GM19438 (cell line): ENCODE data around the gene ETF1.
"Not testable (repeated sequence)": the region's sequence is repeated elsewhere in the genome, so short reads cannot be mapped to it uniquely, and the experiment has no call there.

Source experiments
- ATAC-seq: cut with Tn5 transposase; IDR thresholded peaks from one replicate; pipeline ENCODE4 v1.9.1; 2021; ENCODE audit warnings: low read depth; ENCODE audit not compliant: unreplicated experiment

ETF1 gene

DNA sequence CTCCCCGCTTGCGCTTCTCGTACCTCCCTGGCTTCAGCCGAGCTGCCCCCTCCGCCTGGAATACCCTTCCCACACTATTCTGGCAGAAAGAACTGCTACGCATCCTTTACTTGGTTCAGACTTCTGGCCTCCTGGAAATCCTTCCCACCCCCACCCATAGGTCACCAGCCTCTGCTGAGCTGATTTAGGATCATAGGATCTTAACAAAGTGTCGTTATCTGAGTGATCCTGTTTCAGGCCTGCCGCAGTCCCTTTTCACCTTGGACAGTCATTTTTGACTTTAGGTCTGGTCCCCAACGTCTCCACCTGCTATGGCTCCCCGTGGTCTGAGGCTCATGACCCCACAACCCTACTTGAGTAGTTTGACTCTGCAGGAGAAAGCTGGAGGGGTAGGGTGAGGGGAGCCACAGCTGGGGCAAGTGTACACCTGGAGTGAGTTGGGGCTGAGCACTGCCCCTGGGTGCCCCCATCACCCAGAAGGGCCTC is 50.4 kb downstream of the ETF1 start:
- ATAC-seq = no peak

DNA sequence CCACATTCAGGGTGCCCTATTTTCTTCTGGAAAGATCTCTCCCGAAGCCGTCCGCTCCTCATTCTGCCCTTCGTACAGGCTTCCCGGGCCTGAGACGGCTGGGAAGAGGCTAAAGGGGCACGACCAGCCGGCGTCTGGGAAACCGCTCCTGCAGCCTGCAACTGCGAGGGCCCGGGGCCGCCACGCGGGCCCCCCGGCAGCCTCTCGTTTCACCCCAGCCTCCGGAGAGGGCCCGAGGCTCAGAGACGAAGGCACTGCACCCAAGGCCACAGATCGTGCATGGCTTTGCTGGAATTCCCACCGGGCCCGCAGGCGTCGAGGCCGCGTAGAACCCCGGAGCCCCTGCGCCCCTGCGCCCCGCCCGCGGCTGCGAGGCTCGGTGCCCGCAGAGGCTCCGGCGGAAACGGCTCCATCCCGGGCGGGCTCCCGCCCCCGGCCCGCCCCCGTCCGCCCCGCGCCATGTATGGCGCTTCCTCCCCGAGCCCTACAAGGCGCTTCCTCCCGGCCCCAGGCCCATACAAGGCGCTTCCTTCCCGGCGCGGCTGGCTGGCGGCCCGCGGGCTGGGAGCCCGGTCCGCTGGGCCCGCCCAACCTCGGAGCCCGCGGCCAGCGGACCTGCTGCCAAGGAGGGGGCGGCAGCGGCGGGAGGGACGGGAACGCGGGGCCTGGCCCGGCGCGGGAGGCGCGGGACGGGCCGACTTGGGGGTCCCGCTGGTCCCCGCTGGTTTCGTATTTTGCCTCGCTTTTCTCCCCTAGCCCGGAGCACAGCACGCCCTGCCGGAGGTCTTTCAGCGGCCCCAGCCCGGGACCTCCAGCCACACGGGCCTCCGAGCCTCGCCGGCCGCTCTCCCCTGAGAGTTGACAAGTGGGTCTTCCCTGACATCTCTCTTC is 51.1 kb downstream of the ETF1 start:
- ATAC-seq = peak; percentile 96

DNA sequence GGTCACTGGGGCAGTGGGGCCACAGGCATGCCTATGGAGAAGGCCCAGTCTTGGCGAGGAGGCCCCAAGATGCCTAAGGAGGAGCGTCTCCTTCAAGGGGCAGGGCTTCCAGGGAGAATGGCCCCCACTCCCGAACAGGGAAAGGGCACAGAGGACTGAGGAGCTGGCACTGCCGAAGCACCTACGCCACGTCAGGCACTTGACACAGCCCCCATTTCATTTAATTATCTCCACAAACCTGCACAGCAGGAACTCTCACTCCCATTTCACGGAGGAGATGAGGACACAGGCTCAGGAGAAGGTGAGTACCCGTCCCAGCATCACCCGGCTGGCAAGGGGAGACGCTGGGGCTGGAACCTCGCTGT is 51.8 kb downstream of the ETF1 start:
- ATAC-seq = no peak

DNA sequence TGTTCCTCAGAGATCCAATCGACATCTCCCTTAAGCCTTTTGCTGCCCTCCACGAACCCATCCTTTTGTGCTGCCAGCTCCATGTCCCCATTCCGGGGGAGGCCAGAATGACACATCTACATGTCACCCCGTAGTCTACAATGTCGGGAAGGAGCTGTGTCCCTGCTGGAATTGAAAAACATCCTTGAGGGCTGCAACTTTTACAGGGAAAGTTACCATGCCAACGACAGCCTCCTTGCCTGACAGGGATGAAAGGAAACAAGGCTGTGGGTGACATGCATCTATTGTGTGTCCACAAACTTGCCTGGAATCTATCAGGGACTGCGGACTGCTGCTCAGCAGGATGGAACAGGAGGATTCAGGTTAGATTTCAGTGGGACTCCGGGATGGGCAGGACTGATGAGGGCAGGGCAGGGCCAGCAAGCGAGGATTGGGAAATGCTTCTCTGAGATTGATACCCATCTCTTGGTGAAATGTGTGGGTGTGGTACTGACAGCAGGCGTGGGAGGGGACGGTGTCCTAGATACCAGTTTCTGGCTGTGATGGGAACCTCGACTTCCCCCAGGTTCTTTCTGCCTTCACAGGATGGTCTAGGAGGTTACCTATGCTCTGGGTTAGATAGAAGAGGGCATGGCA is 52.3 kb downstream of the ETF1 start:
- no peak for ATAC-seq

DNA sequence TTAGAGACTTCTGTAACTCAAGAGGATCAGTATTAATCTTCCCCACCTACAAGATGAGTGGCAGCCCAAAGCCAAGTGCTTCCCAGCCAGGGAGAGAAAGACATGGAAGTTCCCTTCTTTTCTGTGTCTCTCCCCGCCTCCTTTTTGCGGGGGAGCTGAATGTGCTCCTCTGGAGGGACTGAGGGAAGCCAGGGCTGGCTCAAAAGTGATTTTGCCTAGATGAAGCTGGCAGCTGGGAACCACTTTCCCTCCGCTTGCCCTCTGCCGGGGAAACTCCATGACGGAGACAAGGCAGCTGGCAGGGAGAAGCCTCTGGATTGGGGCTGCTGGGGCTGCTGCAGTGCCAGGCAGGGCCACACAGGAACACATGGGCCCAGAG is 53.4 kb downstream of the ETF1 start:
- ATAC-seq = no peak

DNA sequence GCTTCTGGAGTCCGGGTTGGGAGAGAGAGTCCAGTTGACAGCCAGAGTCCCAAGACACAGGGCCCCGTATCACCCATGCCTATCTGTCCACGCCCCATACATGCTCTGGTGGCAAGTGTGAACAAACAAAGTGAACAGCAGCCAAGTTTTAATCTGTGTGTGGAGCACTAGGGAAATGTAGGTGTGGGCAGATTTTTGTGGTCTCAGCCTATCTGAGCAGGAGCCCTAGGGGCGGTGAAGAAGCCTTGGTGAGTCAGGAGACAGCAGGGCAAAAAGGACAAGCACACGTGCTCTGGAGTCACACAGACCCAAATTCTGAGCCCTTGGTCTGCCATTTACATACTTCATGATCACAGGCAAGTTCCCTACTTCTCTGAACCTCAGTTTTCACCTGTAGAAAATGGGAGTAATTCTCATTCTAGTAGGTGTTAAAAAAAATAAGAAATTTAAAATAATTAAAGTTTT is 54.5 kb downstream of the ETF1 start:
- no peak for ATAC-seq

DNA sequence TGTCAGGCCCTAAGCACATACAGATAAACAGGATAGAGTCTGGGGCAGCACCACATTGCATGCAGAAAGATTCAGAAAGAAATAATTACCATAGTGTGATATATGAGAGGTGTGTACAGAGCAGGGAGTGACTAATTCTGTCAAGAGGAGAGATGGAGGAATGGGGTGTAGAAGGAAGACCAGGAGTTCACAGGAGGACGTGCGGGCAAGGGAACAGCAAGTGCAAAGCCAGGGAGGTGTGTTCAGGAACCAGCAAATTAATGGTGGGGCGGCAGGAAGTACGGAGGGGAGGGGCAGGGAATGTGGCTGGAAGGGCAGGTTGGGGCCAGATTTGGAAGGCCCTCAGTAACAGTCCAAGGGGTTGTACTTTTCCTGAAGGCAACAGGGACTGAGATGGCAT is 60.4 kb downstream of the ETF1 start:
- no peak for ATAC-seq

DNA sequence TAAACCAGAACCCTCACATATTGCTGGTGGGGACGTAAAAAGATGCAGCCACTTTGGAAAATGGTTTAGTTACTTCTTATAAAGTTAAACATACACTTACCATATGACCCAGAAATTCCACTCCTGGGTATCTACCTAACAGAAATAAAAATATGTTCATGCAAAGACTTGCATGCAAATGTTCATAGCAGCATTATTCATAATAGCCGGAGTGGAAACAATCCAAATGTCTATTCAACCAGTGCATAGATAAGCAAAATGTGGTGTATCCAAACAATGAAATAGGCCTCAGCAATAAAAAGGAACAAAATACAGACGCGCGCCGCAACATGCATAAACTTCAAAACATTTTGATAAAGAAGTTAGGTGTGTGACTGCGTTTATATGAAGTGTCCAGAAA is 66.1 kb downstream of the ETF1 start:
- no peak for ATAC-seq

DNA sequence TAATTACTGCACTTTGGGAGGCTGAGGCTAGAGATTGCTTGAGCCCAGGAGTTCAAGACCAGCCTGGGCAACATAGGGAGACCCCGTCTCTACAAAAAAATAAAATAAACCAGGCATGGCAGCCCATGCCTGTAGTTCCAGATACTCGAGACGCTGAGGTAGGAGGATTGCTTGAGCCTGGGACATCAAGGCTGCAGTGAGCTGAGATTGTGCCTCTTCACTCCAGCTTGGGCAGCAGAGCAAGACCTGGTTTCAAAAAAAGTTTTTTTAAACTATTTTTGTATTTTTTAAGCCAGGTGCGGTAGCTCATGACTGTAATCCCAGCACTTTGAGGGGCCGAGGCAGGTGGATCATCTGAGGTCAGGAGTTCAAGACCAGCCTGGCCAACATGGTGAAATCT is 69.9 kb downstream of the ETF1 start:
- ATAC-seq = not testable (repeated sequence)

DNA sequence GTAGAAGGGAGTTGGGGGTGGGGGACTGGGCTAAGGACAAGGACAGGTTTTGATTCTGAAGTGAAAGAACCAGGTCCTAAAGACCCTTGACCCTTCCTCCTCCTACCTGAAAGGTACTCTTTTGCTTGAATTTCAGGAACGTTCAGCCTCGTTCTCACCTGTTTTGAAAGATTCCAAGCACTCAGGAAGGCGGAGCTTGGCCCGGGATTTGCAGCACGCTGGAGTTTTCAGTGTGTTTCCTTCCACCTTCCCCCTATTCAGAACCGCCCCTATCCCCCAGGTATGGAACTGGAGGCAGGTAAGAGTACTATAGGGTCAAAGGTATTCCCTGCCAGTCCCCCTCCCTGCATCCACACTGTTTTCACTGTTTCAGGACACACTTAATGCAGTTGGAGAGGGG is 70.7 kb downstream of the ETF1 start:
- ATAC-seq = no peak

DNA sequence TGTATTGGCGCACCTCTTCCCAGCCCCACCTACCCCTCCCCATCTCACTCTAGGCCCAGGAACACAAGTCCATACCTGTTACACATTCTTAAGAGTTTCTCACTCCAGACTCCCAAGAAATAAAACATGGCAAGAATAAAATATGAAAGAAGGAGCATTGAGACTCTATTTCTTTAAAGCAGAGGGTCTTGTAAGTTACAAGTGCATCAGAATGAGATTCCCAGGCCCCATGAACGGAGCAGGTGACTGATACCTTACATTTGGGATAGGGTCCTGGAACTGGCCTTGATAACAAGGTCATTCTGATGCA is 72.0 kb downstream of the ETF1 start:
- no peak for ATAC-seq

DNA sequence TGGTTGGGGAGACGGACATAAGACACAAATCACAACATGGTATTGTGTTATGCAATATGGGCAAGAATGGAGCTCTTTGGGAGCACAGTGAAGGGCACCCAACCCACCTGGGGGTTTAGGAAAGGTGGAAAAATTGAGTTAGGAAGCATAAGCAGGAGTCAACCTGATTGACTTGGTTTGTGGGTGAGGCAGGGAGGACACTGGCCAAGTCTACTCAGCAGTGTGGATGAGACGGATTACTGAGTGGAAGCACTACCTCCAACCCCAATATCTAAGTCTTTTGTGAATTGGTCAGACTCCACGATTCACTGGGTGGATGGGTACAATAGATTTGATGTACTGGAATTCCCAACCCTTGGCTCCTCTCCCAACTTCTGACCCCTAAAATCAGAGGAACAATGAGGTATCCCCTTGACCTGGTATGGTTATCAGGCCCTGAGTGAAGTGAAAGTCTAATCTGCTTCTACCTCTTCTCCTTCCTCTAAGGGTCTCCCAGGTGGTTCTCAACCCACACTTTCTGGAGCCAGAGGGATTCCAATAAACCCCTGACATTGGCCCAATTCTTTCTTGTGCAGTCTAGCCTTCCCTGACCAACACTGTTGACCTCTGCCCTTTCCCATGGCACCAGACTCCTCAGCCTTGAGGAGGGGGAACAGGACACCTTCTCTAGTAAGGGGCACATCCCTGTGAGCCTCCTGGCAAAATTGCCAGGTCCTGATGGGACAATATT is 72.5 kb downstream of the ETF1 start:
- no peak for ATAC-seq

DNA sequence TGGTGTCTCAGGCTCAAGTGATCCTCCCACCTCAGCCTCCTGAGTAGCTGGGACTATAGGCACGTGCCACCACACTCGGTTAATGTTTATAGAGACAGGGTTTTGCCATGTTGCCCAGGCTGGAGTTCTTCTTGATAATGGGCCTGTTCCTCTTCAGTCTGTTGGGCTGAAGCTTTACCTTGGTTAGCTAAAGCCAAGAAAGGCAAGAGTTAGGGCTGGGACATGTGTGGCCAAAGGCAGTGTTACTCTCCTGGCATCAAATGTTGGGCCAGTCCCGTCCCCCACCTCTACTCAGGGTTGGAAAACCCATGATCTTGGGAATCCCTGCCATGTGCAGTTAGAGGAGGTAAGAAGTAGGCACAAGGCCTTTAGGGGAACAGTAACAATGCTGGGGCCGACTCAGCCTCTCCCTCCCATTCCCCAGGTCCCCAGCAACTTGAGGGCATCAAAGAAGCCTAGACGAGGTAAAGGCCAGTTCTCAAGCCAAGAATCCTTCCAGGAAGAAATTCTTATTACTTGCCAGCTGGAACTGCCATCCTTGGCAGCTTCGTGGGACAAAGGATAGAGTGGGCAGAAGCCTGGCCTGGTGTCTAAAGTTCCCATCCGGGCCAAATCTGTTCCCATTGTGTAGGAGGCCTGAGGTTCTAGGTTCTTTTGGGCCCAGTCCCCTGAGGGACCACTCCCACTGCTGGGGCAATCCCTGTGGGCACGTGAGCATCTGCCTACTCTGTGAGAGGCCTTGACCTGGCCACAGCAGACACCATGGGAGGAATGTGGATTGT is 73.3 kb downstream of the ETF1 start:
- ATAC-seq = no peak

DNA sequence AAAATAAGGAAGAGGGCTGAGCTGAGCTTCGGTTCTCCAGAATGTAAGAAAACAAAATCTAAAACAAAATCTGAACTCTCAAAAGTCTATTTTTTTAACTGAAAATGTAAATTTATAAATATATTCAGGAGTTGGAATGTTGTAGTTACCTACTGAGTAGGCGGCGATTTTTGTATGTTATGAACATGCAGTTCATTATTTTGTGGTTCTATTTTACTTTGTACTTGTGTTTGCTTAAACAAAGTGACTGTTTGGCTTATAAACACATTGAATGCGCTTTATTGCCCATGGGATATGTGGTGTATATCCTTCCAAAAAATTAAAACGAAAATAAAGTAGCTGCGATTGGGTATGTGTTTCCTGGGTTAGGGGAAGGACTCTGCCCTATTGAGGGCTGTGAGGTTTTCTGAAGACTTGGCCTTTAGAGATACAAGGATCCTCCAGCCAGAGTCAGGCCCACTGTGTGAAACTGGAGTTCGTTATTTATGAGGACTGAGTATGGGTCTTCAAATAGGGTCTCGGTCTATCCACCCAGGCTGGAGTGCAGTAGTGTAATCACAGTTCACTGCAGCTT is 74.0 kb downstream of the ETF1 start:
- no peak for ATAC-seq

DNA sequence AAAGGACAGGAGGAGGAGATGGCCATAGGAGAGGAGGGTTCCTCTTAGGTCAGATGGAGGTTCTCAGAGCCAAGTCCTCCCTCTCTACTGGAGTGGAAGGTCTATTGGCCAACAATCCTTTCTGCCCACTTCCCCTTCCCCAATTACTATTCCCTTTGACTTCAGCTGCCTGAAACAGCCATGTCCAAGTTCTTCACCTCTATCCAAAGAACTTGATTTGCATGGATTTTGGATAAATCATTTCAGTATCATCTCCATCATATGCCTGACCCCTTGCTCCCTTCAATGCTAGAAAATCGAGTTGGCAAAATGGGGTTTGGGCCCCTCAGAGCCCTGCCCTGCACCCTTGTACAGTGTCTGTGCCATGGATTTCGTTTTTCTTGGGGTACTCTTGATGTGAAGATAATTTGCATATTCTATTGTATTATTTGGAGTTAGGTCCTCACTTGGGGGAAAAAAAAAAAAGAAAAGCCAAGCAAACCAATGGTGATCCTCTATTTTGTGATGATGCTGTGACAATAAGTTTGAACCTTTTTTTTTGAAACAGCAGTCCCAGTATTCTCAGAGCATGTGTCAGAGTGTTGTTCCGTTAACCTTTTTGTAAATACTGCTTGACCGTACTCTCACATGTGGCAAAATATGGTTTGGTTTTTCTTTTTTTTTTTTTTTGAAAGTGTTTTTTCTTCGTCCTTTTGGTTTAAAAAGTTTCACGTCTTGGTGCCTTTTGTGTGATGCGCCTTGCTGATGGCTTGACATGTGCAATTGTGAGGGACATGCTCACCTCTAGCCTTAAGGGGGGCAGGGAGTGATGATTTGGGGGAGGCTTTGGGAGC is 74.7 kb downstream of the ETF1 start:
- ATAC-seq = no peak

DNA sequence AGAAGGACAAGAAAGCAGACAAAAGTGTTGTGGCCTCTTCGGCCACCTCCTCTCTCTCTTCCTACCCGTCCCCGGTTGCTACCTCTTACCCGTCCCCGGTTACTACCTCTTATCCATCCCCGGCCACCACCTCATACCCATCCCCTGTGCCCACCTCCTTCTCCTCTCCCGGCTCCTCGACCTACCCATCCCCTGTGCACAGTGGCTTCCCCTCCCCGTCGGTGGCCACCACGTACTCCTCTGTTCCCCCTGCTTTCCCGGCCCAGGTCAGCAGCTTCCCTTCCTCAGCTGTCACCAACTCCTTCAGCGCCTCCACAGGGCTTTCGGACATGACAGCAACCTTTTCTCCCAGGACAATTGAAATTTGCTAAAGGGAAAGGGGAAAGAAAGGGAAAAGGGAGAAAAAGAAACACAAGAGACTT is 75.3 kb downstream of the ETF1 start:
- ATAC-seq = no peak

DNA sequence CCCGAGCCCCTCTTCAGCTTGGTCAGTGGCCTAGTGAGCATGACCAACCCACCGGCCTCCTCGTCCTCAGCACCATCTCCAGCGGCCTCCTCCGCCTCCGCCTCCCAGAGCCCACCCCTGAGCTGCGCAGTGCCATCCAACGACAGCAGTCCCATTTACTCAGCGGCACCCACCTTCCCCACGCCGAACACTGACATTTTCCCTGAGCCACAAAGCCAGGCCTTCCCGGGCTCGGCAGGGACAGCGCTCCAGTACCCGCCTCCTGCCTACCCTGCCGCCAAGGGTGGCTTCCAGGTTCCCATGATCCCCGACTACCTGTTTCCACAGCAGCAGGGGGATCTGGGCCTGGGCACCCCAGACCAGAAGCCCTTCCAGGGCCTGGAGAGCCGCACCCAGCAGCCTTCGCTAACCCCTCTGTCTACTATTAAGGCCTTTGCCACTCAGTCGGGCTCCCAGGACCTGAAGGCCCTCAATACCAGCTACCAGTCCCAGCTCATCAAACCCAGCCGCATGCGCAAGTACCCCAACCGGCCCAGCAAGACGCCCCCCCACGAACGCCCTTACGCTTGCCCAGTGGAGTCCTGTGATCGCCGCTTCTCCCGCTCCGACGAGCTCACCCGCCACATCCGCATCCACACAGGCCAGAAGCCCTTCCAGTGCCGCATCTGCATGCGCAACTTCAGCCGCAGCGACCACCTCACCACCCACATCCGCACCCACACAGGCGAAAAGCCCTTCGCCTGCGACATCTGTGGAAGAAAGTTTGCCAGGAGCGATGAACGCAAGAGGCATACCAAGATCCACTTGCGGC is 75.9 kb downstream of the ETF1 start:
- no peak for ATAC-seq

DNA sequence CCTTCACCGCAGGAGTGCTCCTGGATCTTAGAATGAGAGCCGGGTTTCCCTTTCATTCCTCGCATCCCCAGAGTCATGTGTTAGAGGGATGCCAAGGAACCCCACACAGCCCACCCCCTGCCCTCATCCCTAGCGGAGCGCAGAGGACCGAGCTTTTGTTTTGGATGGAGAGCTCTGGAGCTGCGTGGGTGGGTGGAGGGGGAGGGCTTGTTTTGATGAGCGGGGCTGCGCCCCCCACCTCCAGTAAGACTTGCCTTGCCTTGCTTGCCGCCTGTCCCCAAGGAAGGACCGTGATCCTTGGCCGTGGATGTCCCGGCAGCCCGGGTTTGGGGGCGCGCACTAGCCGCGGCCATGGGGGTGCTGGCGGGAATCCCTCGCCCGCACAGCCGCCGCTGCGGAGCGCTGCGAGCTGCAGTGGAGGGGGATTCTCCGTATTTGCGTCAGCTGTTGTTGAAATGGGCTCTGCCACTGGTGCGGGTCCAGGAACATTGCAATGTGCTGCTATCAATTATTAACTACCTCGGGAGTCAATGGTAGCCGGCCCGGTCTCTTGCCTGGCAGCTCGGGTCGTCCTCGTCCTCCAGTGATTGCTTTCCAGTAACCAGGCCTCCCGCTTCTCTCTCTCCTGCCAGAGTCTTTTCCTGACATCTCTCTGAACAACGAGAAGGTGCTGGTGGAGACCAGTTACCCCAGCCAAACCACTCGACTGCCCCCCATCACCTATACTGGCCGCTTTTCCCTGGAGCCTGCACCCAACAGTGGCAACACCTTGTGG is 76.7 kb downstream of the ETF1 start:
- ATAC-seq = no peak
